A673 (cell line): ENCODE data around the gene RBP2.

Experiments
- CTCF ChIP-seq: fragments of 300-800, 200-600 bp; sonication (generic); conservative IDR thresholded peaks from 2 replicates; pipeline ENCODE4 v1.5.1; 2017; ENCODE audit warnings: low read depth, mild to moderate bottlenecking, antibody characterized with exemption, low read length, moderate library complexity, mixed read lengths
- EZH2 ChIP-seq: fragments of 200-600 bp; sonication (generic); IDR thresholded peaks from 2 replicates; pipeline ENCODE4 v1.6.1; 2017; ENCODE audit warnings: borderline replicate concordance, low read depth, mild to moderate bottlenecking, mixed read lengths, antibody characterized with exemption, low read length; ENCODE audit not compliant: poor library complexity, severe bottlenecking

GRCh38 chr3:139416275-139416674 lies 60.0 kb downstream of the RBP2 start:
- TF ChIP-seq EZH2 (no peak), CTCF (no peak)
